HUES48 (cell line): ENCODE results near the gene RB1.

ENCODE experiments used
- H3K27ac ChIP-seq: one replicate; pipeline ENCODE4 v1.7.0; 2013; ENCODE audit warnings: low read depth, low read length, inconsistent platforms
- H3K27me3 ChIP-seq: 2 replicates; pipeline ENCODE4 v1.6.1; 2013; ENCODE audit warnings: mild to moderate bottlenecking, low read length; ENCODE audit not compliant: control insufficient read depth, insufficient read depth
- H3K36me3 ChIP-seq: 2 replicates; pipeline ENCODE4 v1.6.1; 2013; ENCODE audit warnings: low read length; ENCODE audit not compliant: control insufficient read depth, insufficient read depth
- H3K4me1 ChIP-seq: 2 replicates; pipeline ENCODE4 v1.6.1; 2013; ENCODE audit warnings: mild to moderate bottlenecking, low read length; ENCODE audit not compliant: control insufficient read depth, insufficient read depth
- H3K4me3 ChIP-seq: 2 replicates; pipeline ENCODE4 v1.5.1; 2013; ENCODE audit warnings: mild to moderate bottlenecking, low read depth, low read length
- H3K9ac ChIP-seq: 2 replicates; pipeline ENCODE4 v1.6.1; 2013; ENCODE audit warnings: mild to moderate bottlenecking, low read depth, low read length, moderate library complexity
- H3K9me3 ChIP-seq: 2 replicates; pipeline ENCODE4 v1.6.1; 2013; ENCODE audit warnings: low read length; ENCODE audit not compliant: control insufficient read depth, insufficient read depth

The RB1 gene

DNA sequence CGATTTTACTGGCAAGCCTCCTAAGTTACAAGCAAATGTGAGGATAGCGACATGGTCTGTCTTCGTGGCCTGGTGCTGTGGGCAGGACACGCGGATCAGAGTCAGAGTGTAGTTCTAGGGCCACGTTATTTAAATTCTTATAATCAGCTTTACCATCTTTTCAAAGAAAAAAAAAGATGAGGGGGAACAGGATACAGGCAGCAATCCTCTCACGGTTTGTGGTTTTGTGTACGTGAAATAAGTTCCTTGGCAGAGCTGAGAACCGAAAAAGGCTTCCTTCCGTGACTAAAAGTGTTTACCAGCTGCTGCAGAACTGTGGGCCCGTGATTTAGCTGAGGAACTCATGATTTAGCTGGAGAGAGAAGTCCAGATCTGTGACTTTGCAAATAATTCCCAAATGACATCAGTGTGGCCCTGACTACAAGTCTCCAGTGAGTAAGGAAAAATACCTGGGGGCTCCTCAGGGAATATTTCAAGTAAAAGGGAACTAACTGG lies 202.1 kb downstream of the RB1 start:
- H3K9ac ChIP-seq: no peak overlapping the region
- H3K27me3 ChIP-seq: no peaks in the 10 kb centered on the region
- 0 out of 2 replicates have a peak, but pooled peaks cover 3% of the 10 kb centered on the region for H3K4me1 ChIP-seq
- no peak overlapping the region for H3K27ac ChIP-seq
- H3K36me3 ChIP-seq: peaks cover 8% of the 10 kb centered on the region; the same call in 1 of the 2 replicates
- H3K9me3 ChIP-seq: no peaks in the 10 kb centered on the region
- H3K4me3 ChIP-seq: no peak overlapping the region

DNA sequence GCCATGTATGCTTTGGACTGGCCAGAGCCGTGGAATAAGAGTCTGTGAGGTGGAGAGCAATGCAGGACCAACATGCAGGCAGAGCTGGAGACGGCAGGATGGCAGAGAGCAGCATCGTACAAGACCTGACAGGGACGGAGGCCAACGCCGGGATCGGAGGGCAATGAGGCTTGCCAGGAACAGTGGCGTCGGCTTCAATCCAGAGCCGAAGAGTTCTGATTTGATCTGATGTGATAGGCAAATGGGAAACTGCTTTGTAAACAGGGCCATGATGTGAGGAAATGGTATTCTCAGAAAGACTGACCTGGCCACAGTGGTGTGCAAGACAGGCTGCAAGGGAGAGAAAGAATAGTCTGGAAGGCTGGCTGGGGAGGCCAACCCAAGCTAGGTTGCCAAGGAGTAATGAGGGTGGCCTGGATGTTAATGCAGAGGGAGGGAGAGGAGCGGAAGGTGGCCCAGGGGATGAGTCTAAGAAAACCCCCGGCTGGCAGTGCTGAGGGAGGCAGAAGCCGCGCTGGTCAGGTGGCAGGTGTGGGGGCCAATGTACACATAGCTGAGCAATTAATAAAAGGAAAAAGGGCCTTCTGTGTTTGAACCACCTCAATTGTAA lies 202.6 kb downstream of the RB1 start:
- H3K4me1 ChIP-seq: 0 out of 2 replicates have a peak, but pooled peaks cover 3% of the 10 kb centered on the region
- H3K27me3 ChIP-seq: no peaks in the 10 kb centered on the region
- H3K27ac ChIP-seq: no peak overlapping the region
- no peak overlapping the region for H3K4me3 ChIP-seq
- H3K9ac ChIP-seq: no peak overlapping the region
- no peaks in the 10 kb centered on the region for H3K9me3 ChIP-seq
- peaks cover 5% of the 10 kb centered on the region; the same call in 1 of the 2 replicates for H3K36me3 ChIP-seq

DNA sequence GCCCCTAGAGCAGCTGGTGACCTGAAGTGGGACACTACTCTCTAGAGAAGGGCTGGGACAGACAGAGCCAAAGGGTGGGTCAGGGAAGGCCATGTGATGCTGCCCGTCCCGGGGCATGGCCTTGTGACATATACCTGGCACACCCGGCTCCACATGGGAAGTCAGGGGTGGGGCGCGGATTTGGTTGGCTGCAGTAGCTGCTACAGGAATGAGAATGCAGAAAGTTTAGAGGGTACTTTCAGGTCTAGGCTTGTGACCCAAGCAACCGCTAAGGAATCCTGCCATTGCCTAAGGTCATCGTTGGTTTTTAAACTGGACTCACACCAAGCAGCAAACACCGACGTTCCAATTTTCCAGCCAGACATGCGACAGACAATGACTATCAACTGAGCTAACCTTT lies 203.5 kb downstream of the RB1 start:
- H3K9me3 ChIP-seq: no peaks in the 10 kb centered on the region
- no peak overlapping the region for H3K9ac ChIP-seq
- no peak overlapping the region for H3K4me3 ChIP-seq
- no peaks in the 10 kb centered on the region for H3K27me3 ChIP-seq
- peaks cover 3% of the 10 kb centered on the region; the same call in 1 of the 2 replicates for H3K36me3 ChIP-seq
- H3K27ac ChIP-seq: no peak overlapping the region
- 0 out of 2 replicates have a peak, but pooled peaks cover 3% of the 10 kb centered on the region for H3K4me1 ChIP-seq

DNA sequence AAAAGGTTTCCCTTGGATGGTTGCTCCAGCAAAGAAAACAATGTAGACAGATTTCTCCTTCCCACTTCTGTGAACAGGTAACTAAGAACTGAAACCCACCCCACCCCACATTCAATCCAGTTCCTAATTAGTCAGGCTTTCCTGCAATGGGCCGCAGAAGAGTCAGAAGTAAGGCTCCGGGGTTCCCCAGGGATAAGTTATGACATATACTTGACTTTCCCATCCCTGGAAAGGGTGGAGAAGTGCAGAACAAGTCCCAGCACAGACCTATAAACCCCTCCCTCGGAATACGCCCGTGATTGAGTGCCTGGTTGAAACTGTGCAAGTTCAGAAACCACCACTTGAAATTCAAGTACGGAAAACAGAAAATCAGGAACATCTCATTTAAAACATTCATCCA lies 204.5 kb downstream of the RB1 start:
- Histone ChIP-seq H3K27ac (no peak overlapping the region), H3K9ac (no peak overlapping the region), H3K9me3 (no peaks in the 10 kb centered on the region), H3K27me3 (no peaks in the 10 kb centered on the region), H3K4me3 (no peak overlapping the region), H3K4me1 (0 out of 2 replicates have a peak, but pooled peaks cover 3% of the 10 kb centered on the region), H3K36me3 (peaks cover 3% of the 10 kb centered on the region; the same call in 1 of the 2 replicates)

DNA sequence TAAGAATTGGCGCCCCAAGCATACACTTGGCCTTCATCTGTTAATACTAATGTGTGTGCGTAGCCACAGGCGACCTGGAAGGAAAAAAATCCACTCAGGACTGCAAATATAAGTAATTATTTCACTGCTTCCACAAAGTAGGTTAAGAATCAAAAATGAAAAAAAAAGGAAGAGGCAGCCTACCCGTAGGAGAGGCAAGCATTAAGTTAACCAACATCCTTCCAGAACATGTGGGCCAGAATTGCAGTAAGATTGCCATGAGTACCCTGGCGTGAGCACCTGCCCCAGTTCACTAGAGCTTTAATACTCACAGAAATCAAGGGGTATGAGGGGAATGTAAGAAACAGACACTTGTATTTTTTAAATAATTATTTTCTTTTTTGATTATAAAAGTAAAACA lies 207.1 kb downstream of the RB1 start:
- Histone ChIP-seq H3K9me3 (no peaks in the 10 kb centered on the region), H3K27me3 (no peaks in the 10 kb centered on the region), H3K36me3 (peaks cover 9% of the 10 kb centered on the region; the same call in 1 of the 2 replicates), H3K4me1 (no peaks in the 10 kb centered on the region), H3K27ac (no peak overlapping the region), H3K9ac (no peak overlapping the region), H3K4me3 (no peak overlapping the region)

DNA sequence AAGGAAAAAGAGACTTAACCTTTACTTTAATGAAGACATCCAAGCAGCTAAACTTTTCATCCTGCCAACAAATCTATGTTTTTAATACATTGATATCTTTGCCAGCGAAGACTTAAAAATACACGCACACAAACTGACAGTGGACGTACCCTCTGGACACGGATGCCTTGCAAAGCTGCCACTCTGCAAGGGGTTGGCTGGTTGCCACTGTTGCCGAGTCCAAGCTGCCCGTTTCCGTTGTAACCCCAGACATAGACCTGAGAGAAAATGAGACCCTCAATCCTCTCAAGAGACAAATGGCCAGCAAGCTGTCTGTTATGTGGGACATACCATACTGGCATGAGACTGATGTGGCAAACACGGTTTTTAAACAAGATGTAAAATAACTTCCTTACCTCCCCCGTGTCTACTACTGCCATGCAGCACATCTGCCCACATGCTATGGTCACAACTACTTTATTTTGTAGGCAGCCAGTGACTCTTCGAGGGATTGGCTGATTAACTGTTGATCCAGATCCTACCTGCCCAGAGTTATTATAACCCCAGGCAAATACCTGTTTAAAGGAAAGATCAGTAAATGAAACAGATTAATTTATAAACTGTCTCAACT lies 208.2 kb downstream of the RB1 start:
- no peak overlapping the region for H3K4me3 ChIP-seq
- no peaks in the 10 kb centered on the region for H3K27me3 ChIP-seq
- peaks cover 9% of the 10 kb centered on the region; the same call in 1 of the 2 replicates for H3K36me3 ChIP-seq
- no peak overlapping the region for H3K27ac ChIP-seq
- H3K9me3 ChIP-seq: no peaks in the 10 kb centered on the region
- H3K4me1 ChIP-seq: no peaks in the 10 kb centered on the region
- no peak overlapping the region for H3K9ac ChIP-seq

DNA sequence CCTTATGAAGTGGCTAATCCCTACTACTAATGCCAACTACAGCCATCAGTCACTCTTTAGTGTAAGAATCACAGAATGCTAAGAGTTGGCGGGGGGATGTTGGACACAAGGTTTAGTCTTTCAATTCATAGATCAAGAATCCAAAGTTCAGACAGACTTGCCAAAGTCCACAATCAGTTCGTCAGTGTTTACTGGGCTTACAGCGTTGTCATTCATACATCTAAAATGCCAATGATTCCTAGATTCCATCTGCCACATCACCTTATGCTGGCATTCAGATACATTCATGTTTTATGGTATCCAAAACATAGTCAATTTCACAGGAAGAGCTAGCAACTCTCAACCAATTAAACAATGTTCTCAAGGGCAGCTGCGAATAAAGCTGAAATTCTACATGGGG lies 211.2 kb downstream of the RB1 start:
- Histone ChIP-seq H3K4me3 (no peak overlapping the region), H3K9me3 (no peaks in the 10 kb centered on the region), H3K36me3 (peaks cover 9% of the 10 kb centered on the region; the same call in 1 of the 2 replicates), H3K9ac (no peak overlapping the region), H3K27me3 (no peaks in the 10 kb centered on the region), H3K27ac (no peak overlapping the region), H3K4me1 (no peaks in the 10 kb centered on the region)

DNA sequence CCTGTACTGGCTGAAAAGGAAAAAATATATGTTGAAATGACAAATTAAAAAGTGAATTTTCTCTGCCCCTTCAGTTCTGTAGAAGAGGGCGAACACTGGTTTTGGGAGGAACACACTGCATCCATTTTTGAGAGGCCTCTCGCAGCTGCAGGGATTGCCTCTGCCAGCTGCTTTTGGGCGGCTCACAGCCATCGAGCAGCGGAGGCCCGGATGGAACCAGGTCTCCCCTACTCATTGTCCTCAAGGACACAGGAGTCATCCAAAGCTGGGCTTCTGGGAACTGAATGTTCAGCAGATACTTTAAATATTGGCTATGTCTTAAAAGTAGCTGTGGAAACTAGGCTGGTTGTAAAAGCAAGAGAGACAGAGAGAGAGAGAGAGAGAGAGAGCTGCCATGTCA lies 212.2 kb downstream of the RB1 start:
- no peaks in the 10 kb centered on the region for H3K9me3 ChIP-seq
- H3K9ac ChIP-seq: no peak overlapping the region
- H3K36me3 ChIP-seq: peaks cover 9% of the 10 kb centered on the region; the same call in 1 of the 2 replicates
- H3K4me3 ChIP-seq: no peak overlapping the region
- H3K27me3 ChIP-seq: no peaks in the 10 kb centered on the region
- no peak overlapping the region for H3K27ac ChIP-seq
- H3K4me1 ChIP-seq: no peaks in the 10 kb centered on the region

DNA sequence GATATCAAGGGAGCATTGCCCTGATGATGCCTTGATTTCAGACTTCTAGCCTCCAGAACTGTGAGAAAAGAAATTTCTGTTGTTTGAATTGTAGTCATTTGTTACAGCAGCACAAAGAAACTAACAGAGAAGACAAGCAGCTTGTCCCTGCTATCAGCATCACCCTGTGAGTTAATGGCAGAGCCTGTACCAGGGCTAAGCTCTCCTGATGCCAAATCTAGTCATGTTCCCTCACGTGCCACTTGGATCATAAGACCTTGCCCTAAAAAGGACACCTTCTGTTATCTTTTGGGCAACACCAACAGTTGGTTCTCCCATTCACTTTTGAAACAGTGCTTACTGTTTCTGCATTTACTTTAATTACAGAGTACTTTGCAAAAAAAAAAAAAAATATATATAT lies 214.5 kb downstream of the RB1 start:
- Histone ChIP-seq H3K9ac (no peak overlapping the region), H3K36me3 (peaks cover 6% of the 10 kb centered on the region; the same call in 1 of the 2 replicates), H3K27me3 (no peaks in the 10 kb centered on the region), H3K9me3 (no peaks in the 10 kb centered on the region), H3K27ac (no peak overlapping the region), H3K4me3 (no peak overlapping the region), H3K4me1 (no peaks in the 10 kb centered on the region)

DNA sequence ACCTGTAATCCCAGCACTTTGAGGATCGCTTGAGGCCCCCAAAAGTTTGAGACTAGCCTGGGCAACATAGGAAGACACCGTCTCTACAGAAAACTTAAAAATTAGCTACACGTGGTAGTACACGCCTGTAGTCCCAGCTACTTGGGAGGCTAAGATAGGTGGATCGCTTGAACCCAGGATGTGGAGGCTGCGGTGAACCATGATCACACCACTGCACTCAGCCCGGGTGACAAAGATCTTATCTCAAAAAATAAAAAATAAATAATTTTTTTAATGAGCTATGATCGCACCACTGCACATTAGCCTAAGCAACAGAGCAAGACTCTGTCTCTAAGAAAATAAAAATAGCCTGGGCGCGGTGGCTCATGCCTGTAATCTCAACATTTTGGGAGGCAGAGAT lies 222.7 kb downstream of the RB1 start:
- H3K36me3 ChIP-seq: no peaks in the 10 kb centered on the region
- no peak overlapping the region for H3K4me3 ChIP-seq
- no peaks in the 10 kb centered on the region for H3K27me3 ChIP-seq
- no peaks in the 10 kb centered on the region; the same call in 1 of the 2 replicates for H3K4me1 ChIP-seq
- no peak overlapping the region for H3K9ac ChIP-seq
- no peak overlapping the region for H3K27ac ChIP-seq
- no peaks in the 10 kb centered on the region for H3K9me3 ChIP-seq

DNA sequence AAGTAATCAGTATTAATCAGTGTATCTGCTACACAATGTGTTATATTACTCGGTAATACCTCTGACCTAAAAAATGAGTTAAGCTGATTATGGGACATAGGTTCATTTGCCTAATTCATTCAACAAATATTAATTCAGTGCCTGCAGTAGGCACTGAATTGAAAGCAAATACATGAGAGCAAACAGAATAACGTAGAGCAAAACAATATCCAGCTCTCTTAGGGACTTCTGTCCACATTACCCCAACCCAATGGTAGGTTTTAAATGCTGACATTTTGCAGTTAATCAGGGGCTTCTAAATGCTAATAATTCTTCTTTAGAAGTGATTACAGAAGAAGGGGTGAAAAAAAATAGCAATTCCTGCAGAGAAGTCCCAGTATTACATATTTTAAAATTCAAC lies 224.4 kb downstream of the RB1 start:
- Histone ChIP-seq H3K27me3 (no peaks in the 10 kb centered on the region), H3K4me3 (no peak overlapping the region), H3K27ac (no peak overlapping the region), H3K4me1 (peaks cover 7% of the 10 kb centered on the region), H3K9ac (no peak overlapping the region), H3K36me3 (no peaks in the 10 kb centered on the region), H3K9me3 (no peaks in the 10 kb centered on the region)
